Measurements from ENCODE around the gene P2RX6.
"Not testable (repeated sequence)": the region's sequence is repeated elsewhere in the genome, so short reads cannot be mapped to it uniquely, and the experiment has no call there.

The P2RX6 gene

DNA sequence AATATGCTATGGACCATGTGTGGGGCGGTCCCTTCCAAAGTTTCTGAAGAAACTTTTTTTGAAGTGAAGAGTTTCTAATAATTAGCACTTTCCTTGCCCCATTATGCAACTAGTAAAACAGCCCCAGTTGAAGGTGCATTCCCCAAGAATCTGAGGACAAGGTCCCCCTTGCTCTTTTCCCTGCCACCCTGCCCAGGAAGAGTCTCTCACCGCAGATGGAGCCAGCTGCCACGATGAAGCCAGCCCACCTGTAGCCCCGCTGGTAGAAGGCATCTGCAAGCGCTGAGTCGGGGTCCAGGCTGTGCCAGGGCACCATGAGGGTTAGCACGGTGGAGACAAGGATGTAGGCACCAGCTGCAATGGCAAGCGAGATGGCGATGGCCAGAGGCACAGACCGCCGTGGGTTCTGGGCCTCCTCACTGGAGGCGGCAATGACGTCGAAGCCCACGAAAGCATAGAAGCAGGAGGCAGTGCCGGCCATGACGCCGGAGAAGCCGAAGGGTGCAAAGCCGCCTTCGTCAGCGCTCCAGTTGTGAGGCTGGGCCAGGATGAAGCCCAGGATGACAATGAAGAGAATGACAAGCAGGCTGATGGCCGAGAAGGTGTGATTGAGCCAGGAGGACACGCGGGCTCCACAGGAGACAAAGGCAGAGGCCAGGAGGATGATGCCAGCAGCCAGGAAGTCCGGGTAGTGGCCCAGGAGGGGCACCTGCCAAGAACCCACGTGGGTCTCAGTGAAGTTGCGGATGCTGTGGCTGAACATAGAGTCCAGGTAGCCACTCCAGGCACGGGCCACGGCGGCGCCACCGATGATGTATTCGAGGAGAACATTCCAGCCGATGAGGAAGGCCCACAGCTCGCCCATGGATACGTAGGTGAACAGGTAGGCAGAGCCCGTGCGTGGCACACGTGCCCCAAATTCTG, 15.9 kb downstream of the P2RX6 start:
- DNase-seq (ENCODE audit: extremely low read depth in 1 of 2, low read depth in 1 of 2) = no peak

DNA sequence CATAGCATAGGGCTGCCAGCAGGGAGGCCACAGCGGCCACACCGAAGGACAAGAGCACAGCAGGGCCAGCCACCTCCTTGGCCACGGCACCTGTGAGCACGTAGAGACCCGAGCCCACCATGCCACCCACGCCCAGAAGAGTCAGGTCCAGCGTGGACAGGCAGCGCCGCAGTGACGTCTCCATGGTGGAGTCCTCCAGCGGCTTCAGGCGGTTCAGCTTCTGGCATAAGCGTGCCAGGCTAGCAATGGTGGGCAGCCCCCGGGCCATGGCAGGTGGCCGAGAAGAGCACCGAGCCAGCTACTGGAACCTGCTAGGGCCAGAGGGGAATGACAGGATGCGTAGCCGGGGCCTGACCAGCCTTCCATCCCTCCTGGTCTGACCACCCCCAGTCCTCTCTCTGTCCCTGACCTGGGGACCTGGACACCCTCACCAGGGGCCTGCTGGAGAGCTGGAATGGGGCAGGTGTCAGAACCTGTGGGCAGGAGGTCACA, 16.6 kb downstream of the P2RX6 start:
- no peak for DNase-seq (ENCODE audit: extremely low read depth in 1 of 2, low read depth in 1 of 2)

GRCh38 chr22:21032037-21032867, 17.3 kb downstream of the P2RX6 start, which contains the start of gene SLC7A4:
Gene SLC7A4 (minus strand): TSS chr22:21032561. CDS start chr22:21031812, 749 bp downstream.
- DNase-seq (ENCODE audit: extremely low read depth in 1 of 2, low read depth in 1 of 2) = no peak

- no peak for DNase-seq (ENCODE audit: extremely low read depth in 1 of 2, low read depth in 1 of 2)
Measured at GRCh38 chr22:21032868-21033688, 18.1 kb downstream of the P2RX6 start.

DNA sequence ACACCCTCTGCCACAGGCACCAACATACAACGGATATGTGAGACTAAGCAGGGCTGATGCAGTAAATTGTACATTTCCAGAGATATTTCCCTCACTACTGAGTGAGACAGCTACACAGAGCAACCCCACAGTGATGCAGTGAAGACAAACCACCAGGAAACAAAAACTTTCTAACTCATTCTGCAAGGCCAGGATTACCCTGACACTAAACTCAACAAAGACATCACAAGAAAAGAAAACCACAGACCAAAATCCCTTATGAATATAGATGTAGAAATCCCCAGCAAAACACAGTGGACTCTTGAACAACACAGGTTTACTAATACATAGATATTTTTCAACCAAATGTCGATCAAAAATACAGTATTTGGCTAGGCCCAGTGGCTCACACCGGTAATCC, 18.9 kb downstream of the P2RX6 start:
- no peak for DNase-seq (ENCODE audit: extremely low read depth in 1 of 2, low read depth in 1 of 2)

- DNase-seq (ENCODE audit: extremely low read depth in 1 of 2, low read depth in 1 of 2) = no peak
Measured at GRCh38 chr22:21034989-21035388, 20.0 kb downstream of the P2RX6 start.

GRCh38 chr22:21038405-21038804, 23.4 kb downstream of the P2RX6 start:
- no peak for DNase-seq (ENCODE audit: extremely low read depth in 1 of 2, low read depth in 1 of 2)

GRCh38 chr22:21039158-21039557, 24.2 kb downstream of the P2RX6 start:
- not testable (repeated sequence) for DNase-seq (ENCODE audit: extremely low read depth in 1 of 2, low read depth in 1 of 2)

DNA sequence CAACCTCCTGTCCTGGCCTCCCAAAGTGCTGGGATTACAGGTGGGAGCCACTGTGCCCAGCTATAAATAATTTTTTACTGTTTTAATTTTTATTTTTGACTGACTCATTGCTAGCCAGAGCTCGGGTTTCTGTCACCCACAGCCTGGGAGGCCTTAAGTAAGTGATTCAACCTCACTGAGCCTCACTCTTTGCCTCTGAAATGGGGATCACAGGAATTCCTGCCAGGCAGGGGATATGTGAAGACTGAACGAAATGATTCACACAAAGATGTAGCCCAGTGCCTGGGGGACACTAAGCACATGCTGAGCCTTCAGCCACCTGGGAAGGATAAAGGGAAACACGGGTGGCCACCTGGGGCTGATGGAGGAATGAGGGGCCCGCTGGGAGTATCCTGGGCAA, 27.0 kb downstream of the P2RX6 start:
- no peak for DNase-seq (ENCODE audit: extremely low read depth in 1 of 2, low read depth in 1 of 2)

DNA sequence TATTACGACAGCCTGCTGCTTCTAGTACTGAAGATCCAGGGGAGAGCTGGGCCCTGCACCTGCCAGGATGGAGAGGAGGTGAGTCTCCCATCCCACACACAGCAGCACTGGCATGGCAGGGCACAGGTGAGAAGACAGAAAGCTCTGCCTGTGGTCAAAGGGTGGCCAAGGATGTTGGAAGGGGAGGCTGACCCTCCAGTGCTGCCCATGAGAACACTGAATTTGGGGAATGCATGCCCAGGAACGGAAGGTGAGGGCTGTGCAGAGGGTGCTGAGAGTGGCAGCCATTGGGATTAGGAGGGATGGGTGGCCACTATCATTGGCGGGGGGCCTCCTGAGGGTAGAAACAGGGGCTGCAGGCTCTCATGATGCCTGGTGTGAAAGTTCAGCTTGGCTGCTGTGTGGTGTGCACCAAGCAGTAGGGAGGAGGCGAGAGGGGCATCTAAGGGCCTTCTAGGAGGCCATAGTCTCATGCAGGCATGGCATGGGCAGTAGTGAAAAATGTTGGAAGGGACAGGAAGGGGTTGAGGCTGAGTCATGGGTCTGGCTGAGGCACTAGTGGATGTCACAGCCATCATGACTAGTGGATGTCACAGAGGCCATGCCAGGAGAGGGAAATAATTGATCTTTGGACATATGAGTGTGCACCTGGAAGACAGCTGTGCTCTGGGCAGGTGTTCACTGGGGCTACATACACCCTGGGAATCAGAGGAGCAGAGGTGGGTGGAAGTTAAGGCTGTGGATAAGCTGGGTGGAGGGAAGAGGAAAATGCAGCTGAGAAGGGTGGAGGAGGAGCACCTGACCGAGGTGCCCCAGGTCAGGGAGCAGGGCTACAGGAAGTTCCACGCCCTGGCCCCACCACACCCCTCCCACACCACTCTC, 28.3 kb downstream of the P2RX6 start:
- DNase-seq (ENCODE audit: extremely low read depth in 1 of 2, low read depth in 1 of 2) = no peak

DNA sequence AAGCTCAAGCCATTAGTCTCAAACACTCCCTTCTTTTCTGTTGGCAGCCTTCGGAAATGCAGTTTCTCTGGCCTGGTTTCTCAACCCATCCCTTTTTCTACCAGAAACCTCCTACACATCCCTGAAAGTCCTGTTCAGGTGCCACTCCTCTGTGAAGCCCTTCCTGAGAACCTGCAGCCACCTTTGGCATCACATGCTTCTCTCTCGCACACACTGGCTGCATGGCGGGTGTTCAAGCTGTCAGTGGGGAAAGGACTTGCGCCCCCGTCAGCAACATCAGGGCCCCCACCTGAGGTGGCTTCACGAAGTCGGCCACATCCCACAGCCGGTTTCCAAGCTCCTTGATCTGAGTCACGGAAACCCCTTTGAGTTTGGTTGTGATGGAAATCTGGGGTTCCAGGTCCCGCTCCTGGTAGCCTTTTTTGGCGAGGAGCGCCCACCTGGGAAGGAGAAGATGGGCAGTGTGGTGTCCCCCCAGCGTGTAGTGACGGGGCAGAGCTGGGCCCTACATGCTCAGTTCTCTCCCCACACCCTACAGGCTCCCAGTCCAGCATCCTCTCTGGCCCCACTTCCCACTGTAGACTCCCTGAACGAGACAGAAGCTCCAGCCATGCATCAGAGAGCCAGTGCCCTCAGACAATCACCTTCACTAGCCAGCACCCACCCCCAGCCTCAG, 29.0 kb downstream of the P2RX6 start:
- DNase-seq (ENCODE audit: extremely low read depth in 1 of 2, low read depth in 1 of 2) = no peak

GRCh38 chr22:21044931-21045584, 30.1 kb downstream of the P2RX6 start:
- DNase-seq (ENCODE audit: extremely low read depth in 1 of 2, low read depth in 1 of 2) = no peak

DNA sequence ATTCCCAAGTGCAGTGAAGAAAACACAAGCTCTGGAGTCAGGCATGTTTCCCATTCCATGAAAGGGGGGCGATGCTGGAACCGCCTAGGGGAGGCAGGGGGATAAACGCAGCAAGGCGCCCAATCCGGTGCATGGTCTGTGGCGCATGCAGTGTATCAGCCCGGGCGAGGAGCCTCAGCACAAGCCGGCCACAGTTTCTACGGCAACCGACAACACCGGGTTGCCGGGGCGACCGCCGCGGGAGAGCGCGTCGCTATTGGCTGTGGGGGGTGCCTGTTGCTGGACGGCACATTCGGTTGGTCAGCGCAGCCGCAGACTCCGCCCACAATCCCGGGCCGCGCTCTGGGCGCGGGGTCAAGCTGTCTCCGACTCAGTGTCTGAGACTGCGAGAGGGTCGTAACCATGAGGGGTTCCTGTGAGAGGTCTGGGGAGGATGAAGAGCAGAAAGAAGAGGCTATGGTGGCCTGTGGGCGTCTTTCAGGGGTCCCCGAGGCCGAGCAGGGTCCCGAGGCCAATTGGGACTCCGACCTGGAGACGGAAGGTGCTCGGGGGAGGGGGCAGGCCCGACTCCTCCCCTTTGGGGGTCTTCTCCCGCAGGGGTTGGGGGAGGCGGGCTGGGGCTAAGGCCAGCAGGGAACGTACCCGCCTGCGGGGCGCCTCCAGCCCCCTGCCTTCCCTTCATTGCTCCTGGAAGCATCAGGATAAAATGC, 30.8 kb downstream of the P2RX6 start, which contains the start of gene LRRC74B:
Gene LRRC74B (plus strand): TSS at position 362 of the 710 bp plus-strand sequence. CDS start 41 bp downstream, at position 403.
- DNase-seq (ENCODE audit: extremely low read depth in 1 of 2, low read depth in 1 of 2) = peak; percentile 17 to 58

DNA sequence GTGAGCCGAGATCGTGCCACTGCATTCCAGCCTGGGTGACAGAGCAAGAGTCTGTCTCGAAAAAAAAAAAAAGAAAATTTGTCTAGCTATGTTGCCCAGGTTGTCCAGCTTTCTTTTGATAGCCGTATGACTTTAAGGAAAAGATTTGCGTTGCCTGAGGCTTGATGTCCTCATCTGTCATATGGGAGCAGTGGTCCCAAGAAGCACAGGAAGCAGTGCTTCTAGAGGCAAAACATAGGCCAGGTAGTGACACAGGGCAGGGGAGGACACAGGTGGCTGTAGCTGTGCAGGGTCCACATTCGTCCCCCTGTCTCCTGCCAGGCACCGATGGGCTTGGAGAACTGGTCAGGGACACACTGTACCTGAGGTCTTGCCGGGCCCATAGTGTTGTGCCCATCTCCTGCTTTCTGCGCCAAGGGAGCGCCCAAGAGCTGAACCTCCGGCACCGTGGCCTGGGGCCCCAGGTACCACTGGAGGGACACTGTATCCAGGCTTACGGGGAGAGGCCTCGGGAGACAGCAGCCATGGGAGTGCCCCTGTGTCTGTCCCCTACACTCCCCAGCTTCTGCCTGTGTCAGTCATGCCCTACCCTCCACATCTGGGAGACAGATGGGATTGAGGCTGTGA, 32.2 kb downstream of the P2RX6 start:
- no peak for DNase-seq (ENCODE audit: extremely low read depth in 1 of 2, low read depth in 1 of 2)

DNA sequence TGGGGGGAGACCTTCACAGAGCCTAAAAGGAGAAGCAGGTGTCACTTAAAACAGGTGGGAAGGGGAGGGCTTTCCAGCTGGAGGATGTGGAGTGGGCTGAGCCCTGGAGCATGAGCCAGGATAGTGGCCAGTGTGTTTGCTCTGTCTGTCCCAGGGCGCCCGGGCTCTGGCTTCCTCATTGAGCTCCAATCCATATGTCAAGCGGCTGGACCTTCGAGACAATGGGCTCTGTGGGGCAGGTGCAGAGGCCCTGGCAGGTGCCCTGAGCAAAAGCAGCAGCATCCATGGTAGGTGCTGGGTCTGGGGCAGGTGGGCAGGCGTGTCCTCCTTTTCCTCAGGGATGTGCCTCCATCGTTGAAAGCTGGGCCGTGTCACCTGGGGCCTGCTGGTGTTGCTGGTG, 32.8 kb downstream of the P2RX6 start:
- no peak for DNase-seq (ENCODE audit: extremely low read depth in 1 of 2, low read depth in 1 of 2)

DNA sequence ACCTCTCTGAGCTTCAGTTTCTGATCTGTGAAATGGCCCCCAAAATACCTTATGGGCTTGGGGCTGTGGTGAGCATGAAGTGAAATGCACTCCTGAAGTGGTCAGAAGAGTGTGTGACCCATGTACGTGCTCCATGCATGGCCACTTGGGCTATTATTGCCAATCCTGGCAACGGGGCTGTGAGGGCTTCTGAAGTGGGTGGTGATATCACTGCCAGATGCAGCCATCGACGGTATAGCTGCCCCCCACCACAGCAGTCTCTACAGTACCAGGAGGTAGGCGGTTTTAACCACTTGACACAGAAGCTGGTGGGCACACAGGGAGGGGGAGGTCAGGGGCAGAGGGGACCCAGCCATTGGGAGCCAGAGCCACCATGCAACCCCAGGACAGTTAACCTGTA, 33.5 kb downstream of the P2RX6 start:
- not testable (repeated sequence) for DNase-seq (ENCODE audit: extremely low read depth in 1 of 2, low read depth in 1 of 2)

DNA sequence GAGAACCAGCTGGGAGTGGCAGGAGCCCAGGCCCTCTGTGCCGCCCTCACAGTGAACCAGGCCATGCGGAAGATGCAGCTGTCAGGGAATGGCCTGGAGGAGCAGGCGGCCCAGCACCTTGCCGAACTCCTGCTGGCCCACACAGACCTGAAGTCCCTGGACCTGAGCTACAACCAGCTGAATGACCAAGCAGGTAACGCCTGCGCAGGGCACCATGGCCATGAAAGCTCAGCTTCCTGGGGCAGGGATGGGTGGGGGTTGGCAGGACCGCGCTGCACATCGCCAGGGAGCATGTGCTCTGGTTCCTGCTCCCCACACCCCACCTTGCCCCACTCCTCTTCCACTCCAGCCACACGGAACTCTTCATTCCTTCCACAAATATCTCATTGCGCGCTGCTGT, 34.0 kb downstream of the P2RX6 start:
- DNase-seq (ENCODE audit: extremely low read depth in 1 of 2, low read depth in 1 of 2) = not testable (repeated sequence)
